Osteocyte (in vitro differentiated cells): ENCODE results near the gene OXSR1. TPM values are rescaled to one million over a fixed set of nuclear protein-coding genes. Genes with fewer than 3 reads are reported as not detected.
"Not testable (repeated sequence)": the region's sequence is repeated elsewhere in the genome, so short reads cannot be mapped to it uniquely, and the experiment has no call there.

Experiments
- DNase-seq: peaks from one replicate; pipeline ENCODE4 v3.0.0; 2021; ENCODE audit warnings: mixed read lengths; ENCODE audit not compliant: unreplicated experiment; ENCODE audit errors: extremely low spot score
- H3K27ac Mint-ChIP-seq: one replicate; pipeline ENCODE4 v1.8.0; 2021; ENCODE audit warnings: mild to moderate bottlenecking, mixed read lengths; ENCODE audit not compliant: unreplicated experiment
- H3K27me3 Mint-ChIP-seq: one replicate; pipeline ENCODE4 v1.8.0; 2021; ENCODE audit warnings: mixed read lengths; ENCODE audit not compliant: unreplicated experiment
- H3K36me3 Mint-ChIP-seq: one replicate; pipeline ENCODE4 v1.8.0; 2021; ENCODE audit warnings: mixed read lengths; ENCODE audit not compliant: unreplicated experiment
- H3K4me1 Mint-ChIP-seq: one replicate; pipeline ENCODE4 v1.8.0; 2021; ENCODE audit warnings: mixed read lengths; ENCODE audit not compliant: unreplicated experiment
- H3K4me3 Mint-ChIP-seq: one replicate; pipeline ENCODE4 v1.8.0; 2021; ENCODE audit warnings: mild to moderate bottlenecking, moderate library complexity, mixed read lengths; ENCODE audit not compliant: unreplicated experiment
- H3K9me3 Mint-ChIP-seq: one replicate; pipeline ENCODE4 v1.8.0; 2021; ENCODE audit warnings: mixed read lengths; ENCODE audit not compliant: unreplicated experiment
- total RNA-seq: library from RNA; stranded (reverse); gene quantifications from 2 replicates; pipeline ENCODE4 v1.2.1, GENCODE V29; 2021
- TF ChIP-seq, protein P1 (sequence below): fragments of 200-600 bp; sonication (generic); IDR thresholded peaks from 2 replicates; pipeline ENCODE4 v1.5.0; 2021; ENCODE audit warnings: antibody characterized with exemption, mild to moderate bottlenecking, moderate library complexity

Gene OXSR1
- total RNA-seq, 1 donor from 2014 or later: 57.8 TPM

DNA sequence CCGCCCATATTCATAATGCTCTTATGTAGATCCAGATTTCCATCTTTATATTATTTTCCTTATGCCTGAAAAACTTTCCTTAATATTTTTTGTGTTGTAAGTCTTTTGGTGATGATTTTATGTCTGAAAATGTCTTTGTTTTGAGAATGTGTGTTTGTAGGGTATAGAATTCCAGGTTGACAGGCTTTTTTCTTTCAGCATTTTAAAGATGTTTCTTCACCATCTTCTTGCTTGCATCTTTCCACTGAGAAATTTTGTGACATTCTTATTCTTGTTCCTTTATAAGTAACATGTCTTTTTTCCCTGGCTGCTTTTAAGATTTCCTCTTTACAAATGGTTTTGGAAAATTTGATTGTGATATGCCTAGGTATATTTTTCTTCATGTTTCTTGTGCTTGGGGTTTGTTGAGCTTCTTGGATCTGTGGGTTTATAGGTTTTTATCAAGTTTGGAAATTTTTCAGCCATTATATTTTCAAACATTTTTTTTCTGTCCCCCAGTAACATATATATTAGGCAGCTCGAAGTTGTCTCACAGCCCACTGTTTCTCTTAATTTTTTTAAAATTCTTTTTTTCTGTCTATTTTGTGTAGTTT is 73.2 kb downstream of the OXSR1 start:
- DNase-seq: no peak
- TF ChIP-seq, protein P1, sequence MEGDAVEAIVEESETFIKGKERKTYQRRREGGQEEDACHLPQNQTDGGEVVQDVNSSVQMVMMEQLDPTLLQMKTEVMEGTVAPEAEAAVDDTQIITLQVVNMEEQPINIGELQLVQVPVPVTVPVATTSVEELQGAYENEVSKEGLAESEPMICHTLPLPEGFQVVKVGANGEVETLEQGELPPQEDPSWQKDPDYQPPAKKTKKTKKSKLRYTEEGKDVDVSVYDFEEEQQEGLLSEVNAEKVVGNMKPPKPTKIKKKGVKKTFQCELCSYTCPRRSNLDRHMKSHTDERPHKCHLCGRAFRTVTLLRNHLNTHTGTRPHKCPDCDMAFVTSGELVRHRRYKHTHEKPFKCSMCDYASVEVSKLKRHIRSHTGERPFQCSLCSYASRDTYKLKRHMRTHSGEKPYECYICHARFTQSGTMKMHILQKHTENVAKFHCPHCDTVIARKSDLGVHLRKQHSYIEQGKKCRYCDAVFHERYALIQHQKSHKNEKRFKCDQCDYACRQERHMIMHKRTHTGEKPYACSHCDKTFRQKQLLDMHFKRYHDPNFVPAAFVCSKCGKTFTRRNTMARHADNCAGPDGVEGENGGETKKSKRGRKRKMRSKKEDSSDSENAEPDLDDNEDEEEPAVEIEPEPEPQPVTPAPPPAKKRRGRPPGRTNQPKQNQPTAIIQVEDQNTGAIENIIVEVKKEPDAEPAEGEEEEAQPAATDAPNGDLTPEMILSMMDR: no peak
- Mint-ChIP-seq H3K27me3 (no peaks in the 10 kb centered on the region), H3K27ac (no peak overlapping the region), H3K36me3 (peaks cover 75% of the 10 kb centered on the region), H3K4me1 (no peaks in the 10 kb centered on the region), H3K4me3 (no peak overlapping the region), H3K9me3 (peaks cover 23% of the 10 kb centered on the region)

DNA sequence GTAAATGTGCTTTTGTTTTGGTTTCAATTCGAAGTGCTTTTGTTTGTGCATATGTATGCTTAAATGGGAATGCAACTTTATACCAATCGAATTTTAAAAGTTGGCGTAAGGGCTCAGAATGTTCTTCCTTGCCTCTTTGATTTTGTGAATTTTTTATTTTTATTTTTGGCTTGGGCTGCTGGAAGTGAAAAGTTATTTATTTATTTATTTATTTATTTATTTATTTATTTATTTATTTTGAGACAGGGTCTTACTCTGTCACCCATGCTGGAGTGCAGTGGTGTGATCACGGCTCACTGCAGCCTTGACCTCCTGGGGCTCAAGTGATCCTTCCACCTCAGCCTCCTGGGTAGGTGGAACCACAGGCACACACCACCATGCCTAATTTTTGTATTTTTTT is 77.5 kb downstream of the OXSR1 start:
- H3K9me3 Mint-ChIP-seq: peaks cover 15% of the 10 kb centered on the region
- H3K27ac Mint-ChIP-seq, H3K4me3 Mint-ChIP-seq, H3K27me3 Mint-ChIP-seq, DNase-seq: not testable (repeated sequence)
- peaks cover 14% of the 10 kb centered on the region for H3K4me1 Mint-ChIP-seq
- peaks cover 57% of the 10 kb centered on the region for H3K36me3 Mint-ChIP-seq

DNA sequence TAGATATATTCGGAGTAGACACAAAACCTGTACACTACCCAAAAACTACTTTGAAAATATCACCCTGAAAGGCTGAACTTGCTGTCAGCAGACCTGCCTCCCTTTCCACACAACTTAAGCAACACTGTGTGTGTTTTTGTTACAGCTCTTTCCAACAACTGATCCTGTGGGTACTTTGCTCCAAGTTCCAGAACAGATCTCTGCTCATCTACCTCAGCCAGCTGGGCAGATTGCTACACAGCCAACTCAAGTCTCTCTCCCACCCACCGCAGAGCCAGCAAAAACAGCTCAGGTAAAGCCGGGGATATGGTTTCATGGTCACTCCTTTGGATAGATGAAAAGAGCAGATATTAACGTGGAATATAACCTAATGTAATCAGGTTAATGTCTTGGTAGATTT is 80.6 kb downstream of the OXSR1 start:
- peaks cover 47% of the 10 kb centered on the region for H3K36me3 Mint-ChIP-seq
- no peak for DNase-seq
- peaks cover 16% of the 10 kb centered on the region for H3K4me1 Mint-ChIP-seq
- TF ChIP-seq, protein P1: no peak
- H3K27me3 Mint-ChIP-seq: no peaks in the 10 kb centered on the region
- no peaks in the 10 kb centered on the region for H3K9me3 Mint-ChIP-seq
- no peak overlapping the region for H3K4me3 Mint-ChIP-seq
- peak overlapping the region; percentile 48 for H3K27ac Mint-ChIP-seq

DNA sequence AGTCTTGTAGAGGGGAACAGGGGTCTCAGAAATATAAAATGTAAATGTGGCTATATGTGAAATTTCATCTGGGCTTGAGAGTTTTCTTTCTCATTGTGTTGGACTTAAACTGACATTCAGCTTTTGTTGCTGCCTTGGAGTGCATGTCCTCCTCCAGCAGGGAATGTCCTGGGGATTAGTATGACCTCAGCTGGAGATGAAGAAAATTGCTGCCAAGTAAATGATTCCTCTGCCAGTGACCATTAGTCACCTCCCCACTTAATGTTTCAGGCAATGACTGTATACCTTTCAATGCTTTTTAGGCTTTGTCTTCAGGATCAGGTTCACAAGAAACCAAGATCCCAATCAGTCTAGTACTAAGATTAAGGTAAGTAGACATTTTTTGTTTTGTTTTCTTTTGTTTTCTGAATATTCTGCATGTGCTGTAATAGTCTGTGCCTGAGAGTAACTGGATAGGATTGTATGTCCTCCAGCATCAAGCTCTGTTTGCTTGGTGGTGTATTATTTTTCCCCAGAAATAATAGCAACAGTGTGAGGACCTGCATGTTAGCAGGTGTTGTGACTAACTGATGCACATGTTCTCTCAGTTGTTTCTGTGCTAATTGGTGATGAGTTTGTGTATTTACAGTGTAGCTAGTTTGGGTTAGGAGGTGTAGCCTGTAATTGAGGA is 82.2 kb downstream of the OXSR1 start:
- peaks cover 58% of the 10 kb centered on the region for H3K36me3 Mint-ChIP-seq

DNA sequence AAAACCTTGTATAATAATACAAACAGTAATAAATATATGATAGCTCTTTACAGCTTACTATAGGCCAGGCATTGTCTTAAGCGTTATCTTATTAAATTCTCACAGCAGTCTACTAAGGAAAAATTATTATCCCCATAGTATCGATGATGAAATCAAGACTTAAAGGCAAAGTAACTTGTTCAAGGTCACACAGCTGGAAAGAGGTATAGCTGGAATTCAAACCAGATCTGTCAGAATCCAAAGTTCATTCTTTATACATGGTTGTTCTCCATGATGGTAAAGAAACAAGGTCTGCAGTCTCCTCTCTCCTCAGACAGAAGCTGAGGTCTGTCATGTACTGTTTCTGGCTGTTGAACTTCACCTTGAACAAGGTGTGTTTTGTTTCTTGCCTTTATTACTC is 84.9 kb downstream of the OXSR1 start:
- no peak overlapping the region for H3K4me3 Mint-ChIP-seq
- H3K27ac Mint-ChIP-seq: no peak overlapping the region
- peaks cover 78% of the 10 kb centered on the region for H3K36me3 Mint-ChIP-seq
- H3K9me3 Mint-ChIP-seq: no peaks in the 10 kb centered on the region
- peaks cover 34% of the 10 kb centered on the region for H3K4me1 Mint-ChIP-seq
- DNase-seq: no peak
- TF ChIP-seq, protein P1: no peak
- no peaks in the 10 kb centered on the region for H3K27me3 Mint-ChIP-seq

More for the DNA sequence above, 82.2 kb downstream of the OXSR1 start:
- TF ChIP-seq, protein P1: peak; percentile 54
- H3K4me1 Mint-ChIP-seq: peaks cover 16% of the 10 kb centered on the region
- peak overlapping the region; percentile 75 for H3K27ac Mint-ChIP-seq
- H3K9me3 Mint-ChIP-seq: no peaks in the 10 kb centered on the region
- no peaks in the 10 kb centered on the region for H3K27me3 Mint-ChIP-seq
- no peak for DNase-seq
- H3K4me3 Mint-ChIP-seq: no peak overlapping the region
